Thyroid gland (tissue), 4 donors: Measurements from ENCODE around the gene TIGD7. TPM values are rescaled to one million over a fixed set of nuclear protein-coding genes. Genes with fewer than 3 reads are reported as not detected.

ENCODE experiments used
- DNase-seq, 2 donors: peaks; one replicate each; pipeline ENCODE4 v3.0.0-alpha.2; 2019
- H3K27ac ChIP-seq, 3 donors: fragments of 200-600 bp; sonication (generic); 1 replicate in 2 of 3; 2 replicates in 1 of 3; pipeline ENCODE4 v1.5.1; 2016 to 2019; ENCODE audit warnings: mild to moderate bottlenecking in 1 of 3, moderate library complexity in 1 of 3
- H3K27me3 ChIP-seq: fragments of 200-600 bp; sonication (generic); one replicate; pipeline ENCODE4 v1.5.1; 2019
- H3K36me3 ChIP-seq, 2 donors: fragments of 200-600 bp; sonication (generic); one replicate each; pipeline ENCODE4 v1.5.1; 2016 to 2019
- H3K4me1 ChIP-seq, 2 donors: fragments of 200-600 bp; sonication (generic); one replicate each; pipeline ENCODE4 v1.5.1; 2017 to 2019
- H3K4me3 ChIP-seq, 3 donors: fragments of 200-600 bp; sonication (generic); replicated peaks in 1 of 3; 1 replicate in 2 of 3; 2 replicates in 1 of 3; pipeline ENCODE4 v1.5.1; 2016; ENCODE audit warnings: mild to moderate bottlenecking in 1 of 3
- H3K9me3 ChIP-seq: fragments of 200-600 bp; sonication (generic); one replicate; pipeline ENCODE4 v1.5.1; 2017
- POLR2A ChIP-seq, 2 donors: fragments of 450-650 bp; IDR thresholded peaks; one replicate each; pipeline ENCODE4 v1.6.1; 2017; ENCODE audit warnings: antibody characterized with exemption in 2 of 2, mild to moderate bottlenecking in 2 of 2, moderate library complexity in 1 of 2
- WGBS, 2 donors: methylation state at CpG; one replicate each; pipeline ENCODE4 v1.1.5; 2017; 5-methylcytosine and 5-hydroxymethylcytosine counted together
- intact Hi-C: fragments of 100-400 bp; cut with DNase I; formaldehyde crosslinking; loops from one replicate; pipeline ENCODE4 v1.15.1; 2023
- total RNA-seq, 4 donors: library from RNA; depleted of rRNA; stranded (reverse); fragments of >200 nt; gene quantifications; one replicate each; pipeline ENCODE4 v1.2.3, GENCODE V29; 2016
- TF ChIP-seq, protein P1 (sequence below), 6 experiments: fragments of 200-600 bp in 3 of 6; fragments of 450-650 bp in 3 of 6; sonication (generic) in 3 of 6; IDR thresholded peaks; one replicate each; pipeline ENCODE4 v1.5.1; 2016 to 2019; ENCODE audit warnings: antibody characterized with exemption in 6 of 6, mild to moderate bottlenecking in 2 of 6, inconsistent platforms in 1 of 6, moderate library complexity in 1 of 6

Gene TIGD7, protein sequence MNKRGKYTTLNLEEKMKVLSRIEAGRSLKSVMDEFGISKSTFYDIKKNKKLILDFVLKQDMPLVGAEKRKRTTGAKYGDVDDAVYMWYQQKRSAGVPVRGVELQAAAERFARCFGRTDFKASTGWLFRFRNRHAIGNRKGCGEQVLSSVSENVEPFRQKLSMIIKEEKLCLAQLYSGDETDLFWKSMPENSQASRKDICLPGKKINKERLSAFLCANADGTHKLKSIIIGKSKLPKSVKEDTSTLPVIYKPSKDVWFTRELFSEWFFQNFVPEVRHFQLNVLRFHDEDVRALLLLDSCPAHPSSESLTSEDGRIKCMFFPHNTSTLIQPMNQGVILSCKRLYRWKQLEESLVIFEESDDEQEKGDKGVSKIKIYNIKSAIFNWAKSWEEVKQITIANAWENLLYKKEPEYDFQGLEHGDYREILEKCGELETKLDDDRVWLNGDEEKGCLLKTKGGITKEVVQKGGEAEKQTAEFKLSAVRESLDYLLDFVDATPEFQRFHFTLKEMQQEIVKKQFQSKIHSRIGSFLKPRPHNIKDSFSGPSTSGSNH
- 10 to 100 TPM in 3 of 4 donors, 1 to 10 TPM in 1; 8.6 to 16.2 (median 12.7) TPM for total RNA-seq

DNA sequence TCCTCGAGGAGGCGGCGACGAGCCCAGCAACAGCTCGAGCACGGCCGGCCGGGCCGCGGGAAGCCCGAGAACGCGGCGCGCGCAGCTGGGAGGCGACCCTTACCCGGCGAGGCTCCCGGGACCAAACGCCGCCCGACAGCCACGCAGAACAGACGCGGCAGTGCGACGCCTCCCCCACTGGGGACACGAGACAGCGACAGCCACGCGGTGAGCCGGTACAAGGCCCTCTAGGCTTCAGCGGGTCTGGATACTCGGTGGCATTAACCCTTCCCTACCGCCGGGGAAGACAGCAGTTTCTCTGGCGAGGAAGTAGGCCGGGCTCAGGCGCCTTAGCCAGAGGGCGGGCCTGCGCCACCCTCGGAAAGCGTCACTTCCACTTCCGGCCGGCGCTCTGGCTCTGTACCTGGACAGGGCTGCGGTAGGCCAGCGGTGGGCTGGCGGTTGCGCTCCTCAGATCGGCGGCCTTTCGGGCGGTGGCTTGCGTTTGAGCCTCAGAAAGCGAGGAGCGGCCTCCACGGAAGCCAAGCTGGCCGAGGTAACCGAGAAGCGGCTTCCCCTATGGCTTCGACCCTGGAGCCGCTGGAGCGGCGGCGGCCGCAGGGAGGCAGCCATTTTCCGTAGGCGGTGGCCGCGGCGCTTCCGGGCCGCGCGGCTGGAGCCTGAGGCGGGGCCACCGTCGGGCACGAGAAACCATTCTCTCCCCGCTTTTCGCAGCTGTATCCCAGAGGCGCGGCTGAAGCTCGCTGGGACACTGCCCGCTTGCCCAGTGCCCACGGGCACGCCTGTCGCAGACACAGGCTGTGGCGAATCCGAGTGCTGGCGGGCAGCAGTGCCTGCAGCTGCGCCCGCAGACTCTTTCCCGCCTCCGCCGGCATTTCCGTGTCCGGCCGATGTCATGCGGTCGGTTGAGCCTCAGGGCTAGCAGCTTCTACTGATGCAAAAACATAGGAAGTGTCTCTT, at the start of gene TIGD7, which contains the start of gene ZNF75A:
Gene TIGD7 (minus strand): TSS at position 322 of the 960 bp plus-strand sequence. CDS start 4,816 bp downstream, outside the sequence.
Gene ZNF75A (plus strand): TSS at position 389 of the 960 bp plus-strand sequence. CDS start 2,932 bp downstream, outside the sequence.
- Histone ChIP-seq H3K4me3 (peak within 1 kb of the TSS; percentile 43 to 66 (median 59)), H3K4me1 (peaks cover 9 to 12% of the 10 kb centered on the region in 2 donors), H3K27me3 (no peaks in the 10 kb centered on the region), H3K36me3 (peaks cover 12 to 18% of the 10 kb centered on the region in 2 donors), H3K27ac (peak within 1 kb of the TSS; percentile 60 to 87 (median 82)), H3K9me3 (no peaks in the 10 kb centered on the region)
- TF ChIP-seq, protein P1, sequence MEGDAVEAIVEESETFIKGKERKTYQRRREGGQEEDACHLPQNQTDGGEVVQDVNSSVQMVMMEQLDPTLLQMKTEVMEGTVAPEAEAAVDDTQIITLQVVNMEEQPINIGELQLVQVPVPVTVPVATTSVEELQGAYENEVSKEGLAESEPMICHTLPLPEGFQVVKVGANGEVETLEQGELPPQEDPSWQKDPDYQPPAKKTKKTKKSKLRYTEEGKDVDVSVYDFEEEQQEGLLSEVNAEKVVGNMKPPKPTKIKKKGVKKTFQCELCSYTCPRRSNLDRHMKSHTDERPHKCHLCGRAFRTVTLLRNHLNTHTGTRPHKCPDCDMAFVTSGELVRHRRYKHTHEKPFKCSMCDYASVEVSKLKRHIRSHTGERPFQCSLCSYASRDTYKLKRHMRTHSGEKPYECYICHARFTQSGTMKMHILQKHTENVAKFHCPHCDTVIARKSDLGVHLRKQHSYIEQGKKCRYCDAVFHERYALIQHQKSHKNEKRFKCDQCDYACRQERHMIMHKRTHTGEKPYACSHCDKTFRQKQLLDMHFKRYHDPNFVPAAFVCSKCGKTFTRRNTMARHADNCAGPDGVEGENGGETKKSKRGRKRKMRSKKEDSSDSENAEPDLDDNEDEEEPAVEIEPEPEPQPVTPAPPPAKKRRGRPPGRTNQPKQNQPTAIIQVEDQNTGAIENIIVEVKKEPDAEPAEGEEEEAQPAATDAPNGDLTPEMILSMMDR (IDR thresholded peaks at IDR 0.05): peak in 2 of 6 experiments; percentile 1 to 20
- TF ChIP-seq POLR2A (IDR thresholded peaks at IDR 0.05): peak in 1 of 2 donors; percentile 90
- 0 to 6% methylated on average over 24 to 64 of the region's 103 CpGs for WGBS, 2 donors
- peak; percentile 87 to 90 for DNase-seq
- intact Hi-C loops: no loop called here

DNA sequence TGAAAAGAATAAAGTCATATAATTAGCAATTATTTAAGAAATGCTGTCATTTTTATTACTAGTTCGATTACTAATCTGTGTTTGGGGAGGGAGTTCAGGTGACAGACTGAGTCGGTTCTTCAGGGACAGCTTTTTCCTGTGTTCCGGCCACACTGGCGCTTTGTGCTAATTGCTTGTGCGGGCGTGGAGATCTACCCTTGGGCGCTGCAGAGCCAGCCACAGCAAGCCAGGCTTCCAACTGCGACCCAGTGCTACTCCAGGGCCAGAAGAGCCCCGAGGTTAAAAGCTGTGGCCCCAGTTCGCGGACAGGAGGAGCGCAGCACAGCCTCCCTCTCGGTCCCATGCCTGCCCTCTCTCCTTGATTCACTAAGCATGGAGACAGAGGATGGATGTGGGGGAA, 43.9 kb upstream of the TIGD7 start:
- DNase-seq: no peak
- Histone ChIP-seq H3K36me3 (no peaks in the 10 kb centered on the region), H3K4me1 (no peaks in the 10 kb centered on the region), H3K9me3 (no peaks in the 10 kb centered on the region), H3K27me3 (no peaks in the 10 kb centered on the region), H3K27ac (no peak overlapping the region), H3K4me3 (no peak overlapping the region)
- intact Hi-C loops: no loop called here
- TF ChIP-seq POLR2A (IDR thresholded peaks at IDR 0.05): no peak
- TF ChIP-seq, protein P1 (IDR thresholded peaks at IDR 0.05): no peak
- WGBS, 2 donors: 63 to 76% methylated on average over 13 of the region's 13 CpGs

DNA sequence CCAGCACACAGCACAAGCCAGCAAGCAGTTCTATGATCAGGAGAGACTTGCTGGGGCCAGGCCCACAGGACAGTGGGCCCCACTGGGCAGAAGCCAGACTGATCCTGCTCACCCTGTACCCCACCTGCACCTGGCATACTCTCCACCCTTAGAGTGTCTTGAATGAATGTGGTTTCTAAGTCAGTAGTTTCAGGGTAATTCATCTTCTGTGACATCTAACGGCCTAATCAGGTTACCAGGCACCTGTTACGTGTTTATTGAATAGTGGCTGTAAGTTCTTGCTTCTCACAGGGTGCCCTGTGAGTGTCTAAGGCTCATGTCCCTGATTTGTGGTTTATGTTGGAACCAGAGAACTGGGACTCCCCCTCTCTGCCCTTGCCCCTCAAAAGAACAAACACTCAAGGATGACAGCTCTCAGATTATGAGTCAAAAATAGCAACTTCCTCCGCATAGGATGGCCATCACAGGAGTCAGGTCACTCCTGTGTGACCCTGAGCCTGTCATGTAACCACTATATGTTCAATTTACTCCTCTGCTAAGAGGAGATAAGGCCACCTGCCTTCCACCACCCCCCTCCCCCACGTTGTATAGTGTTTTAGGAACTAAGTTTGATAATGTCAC, 43.4 kb upstream of the TIGD7 start:
- H3K27me3 ChIP-seq: no peaks in the 10 kb centered on the region
- 60 to 67% methylated on average over 4 of the region's 4 CpGs for WGBS, 2 donors
- DNase-seq: no peak

DNA sequence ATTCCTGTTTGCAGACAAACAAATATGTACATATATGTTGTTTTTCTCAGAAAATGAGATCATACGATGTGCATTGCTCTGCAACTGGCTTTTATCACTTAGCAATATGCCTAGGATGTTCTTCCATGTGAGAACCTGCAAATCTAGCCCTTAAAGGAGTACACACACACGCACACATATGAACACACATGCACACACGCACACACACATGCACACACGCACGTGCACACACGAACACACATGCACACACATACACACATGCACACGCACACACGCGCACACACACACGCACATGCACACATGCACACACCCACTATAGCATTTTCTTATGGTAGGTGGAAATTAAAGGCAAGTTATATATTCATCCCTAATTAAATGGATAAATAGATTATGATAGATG, 42.4 kb upstream of the TIGD7 start:
- no peak for DNase-seq
- H3K9me3 ChIP-seq: no peaks in the 10 kb centered on the region
- intact Hi-C loops: no loop called here
- no peaks in the 10 kb centered on the region for H3K36me3 ChIP-seq
- H3K4me3 ChIP-seq: no peak overlapping the region
- WGBS, 2 donors: 55 to 65% methylated on average over 10 of the region's 10 CpGs
- H3K4me1 ChIP-seq: no peaks in the 10 kb centered on the region
- TF ChIP-seq POLR2A (IDR thresholded peaks at IDR 0.05): no peak
- TF ChIP-seq, protein P1 (IDR thresholded peaks at IDR 0.05): no peak
- no peaks in the 10 kb centered on the region for H3K27me3 ChIP-seq
- no peak overlapping the region for H3K27ac ChIP-seq

More for the DNA sequence above, 43.4 kb upstream of the TIGD7 start:
- TF ChIP-seq POLR2A (IDR thresholded peaks at IDR 0.05): no peak
- TF ChIP-seq, protein P1 (IDR thresholded peaks at IDR 0.05): no peak
- Histone ChIP-seq H3K4me3 (no peak overlapping the region), H3K4me1 (no peaks in the 10 kb centered on the region), H3K27ac (no peak overlapping the region), H3K36me3 (no peaks in the 10 kb centered on the region), H3K9me3 (no peaks in the 10 kb centered on the region)
- intact Hi-C loops: no loop called here
